OCI-LY1 (cell line): Measurements from ENCODE around the gene GALNTL6.
"Not testable (repeated sequence)": the region's sequence is repeated elsewhere in the genome, so short reads cannot be mapped to it uniquely, and the experiment has no call there.

Experiments used
- CTCF ChIP-seq: fragments of 200-600 bp; sonication (generic), shearing (Covaris generic); IDR thresholded peaks from 2 replicates; pipeline ENCODE4 v1.5.1; 2017; ENCODE audit warnings: mild to moderate bottlenecking, antibody characterized with exemption, low read length, moderate library complexity, mixed read lengths
- EZH2 ChIP-seq: fragments of 200-600 bp; sonication (generic), shearing (Covaris generic); IDR thresholded peaks from 2 replicates; pipeline ENCODE4 v1.8.0; 2017; ENCODE audit warnings: borderline replicate concordance, mixed run types, mild to moderate bottlenecking, antibody characterized with exemption, low read length, moderate library complexity, mixed read lengths

DNA sequence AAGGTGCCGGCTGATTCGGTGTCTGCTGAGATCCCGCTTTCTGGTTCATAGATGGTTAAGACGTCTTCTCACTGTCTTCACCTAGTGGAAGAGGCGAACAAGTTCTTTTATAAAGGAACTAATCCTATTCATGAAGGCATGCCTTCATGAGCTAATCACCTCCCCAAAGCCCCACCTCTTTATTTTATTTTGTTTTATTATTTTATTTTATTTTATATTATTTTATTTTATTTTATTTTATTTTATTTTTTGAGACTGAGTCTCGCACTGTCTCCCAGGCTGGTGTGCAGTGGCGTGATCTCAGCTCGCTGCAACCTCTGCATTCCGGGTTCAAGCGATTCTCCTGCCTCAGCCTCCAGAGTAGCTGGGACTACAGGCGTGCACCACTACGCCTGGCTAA, 615.8 kb downstream of the GALNTL6 start:
- not testable (repeated sequence) for TF ChIP-seq CTCF, EZH2
